ENCODE measurements around the gene SCAF4. TPM values are rescaled to one million over a fixed set of nuclear protein-coding genes. Genes with fewer than 3 reads are reported as not detected.

The SCAF4 gene
- total and polyA plus RNA-seq, 4 donors, result 7.1 to 11.1 (median 9.3) TPM

DNA sequence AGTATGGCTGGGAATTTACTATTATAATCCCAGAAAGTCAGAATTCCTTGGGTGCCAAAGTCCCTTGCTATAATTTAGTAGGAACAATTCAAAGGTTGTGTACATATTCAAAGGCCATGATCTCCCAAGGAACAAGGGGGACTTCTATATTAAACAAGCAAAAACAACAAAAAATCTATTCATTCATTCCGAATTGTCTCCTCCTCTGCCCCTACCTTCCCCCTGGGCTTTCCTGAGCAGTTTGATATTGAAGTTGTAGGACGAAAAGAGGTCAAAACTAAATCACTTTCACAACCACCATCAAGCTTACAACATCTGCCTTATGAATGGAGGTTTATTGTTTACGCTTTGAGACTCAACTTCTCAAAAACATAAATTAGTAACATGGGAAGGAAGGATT is 107.7 kb downstream of the SCAF4 start:
- TF ChIP-seq GABPA (IDR thresholded peaks at IDR 0.05 in 1 of 2, conservative IDR thresholded peaks at IDR 0.05 in 1 of 2) (no peak), HNF4A (conservative IDR thresholded peaks at IDR 0.05) (no peak), YY1 (IDR thresholded peaks at IDR 0.05) (no peak), EGR1 (IDR thresholded peaks at IDR 0.05; ENCODE audit: low read depth in 2 of 2) (no peak), SP1 (IDR thresholded peaks at IDR 0.05) (no peak), TAF1 (conservative IDR thresholded peaks at IDR 0.05) (no peak), FOXA1 (IDR thresholded peaks at IDR 0.05) (no peak)
- TF ChIP-seq, protein P1, sequence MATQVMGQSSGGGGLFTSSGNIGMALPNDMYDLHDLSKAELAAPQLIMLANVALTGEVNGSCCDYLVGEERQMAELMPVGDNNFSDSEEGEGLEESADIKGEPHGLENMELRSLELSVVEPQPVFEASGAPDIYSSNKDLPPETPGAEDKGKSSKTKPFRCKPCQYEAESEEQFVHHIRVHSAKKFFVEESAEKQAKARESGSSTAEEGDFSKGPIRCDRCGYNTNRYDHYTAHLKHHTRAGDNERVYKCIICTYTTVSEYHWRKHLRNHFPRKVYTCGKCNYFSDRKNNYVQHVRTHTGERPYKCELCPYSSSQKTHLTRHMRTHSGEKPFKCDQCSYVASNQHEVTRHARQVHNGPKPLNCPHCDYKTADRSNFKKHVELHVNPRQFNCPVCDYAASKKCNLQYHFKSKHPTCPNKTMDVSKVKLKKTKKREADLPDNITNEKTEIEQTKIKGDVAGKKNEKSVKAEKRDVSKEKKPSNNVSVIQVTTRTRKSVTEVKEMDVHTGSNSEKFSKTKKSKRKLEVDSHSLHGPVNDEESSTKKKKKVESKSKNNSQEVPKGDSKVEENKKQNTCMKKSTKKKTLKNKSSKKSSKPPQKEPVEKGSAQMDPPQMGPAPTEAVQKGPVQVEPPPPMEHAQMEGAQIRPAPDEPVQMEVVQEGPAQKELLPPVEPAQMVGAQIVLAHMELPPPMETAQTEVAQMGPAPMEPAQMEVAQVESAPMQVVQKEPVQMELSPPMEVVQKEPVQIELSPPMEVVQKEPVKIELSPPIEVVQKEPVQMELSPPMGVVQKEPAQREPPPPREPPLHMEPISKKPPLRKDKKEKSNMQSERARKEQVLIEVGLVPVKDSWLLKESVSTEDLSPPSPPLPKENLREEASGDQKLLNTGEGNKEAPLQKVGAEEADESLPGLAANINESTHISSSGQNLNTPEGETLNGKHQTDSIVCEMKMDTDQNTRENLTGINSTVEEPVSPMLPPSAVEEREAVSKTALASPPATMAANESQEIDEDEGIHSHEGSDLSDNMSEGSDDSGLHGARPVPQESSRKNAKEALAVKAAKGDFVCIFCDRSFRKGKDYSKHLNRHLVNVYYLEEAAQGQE (IDR thresholded peaks at IDR 0.05), result no peak
- TF ChIP-seq, protein P2, sequence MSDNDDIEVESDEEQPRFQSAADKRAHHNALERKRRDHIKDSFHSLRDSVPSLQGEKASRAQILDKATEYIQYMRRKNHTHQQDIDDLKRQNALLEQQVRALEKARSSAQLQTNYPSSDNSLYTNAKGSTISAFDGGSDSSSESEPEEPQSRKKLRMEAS (IDR thresholded peaks at IDR 0.05), result no peak
- no peak overlapping the region for H3K27ac ChIP-seq (ENCODE audit: low read depth in 1 of 2, low read length in 2 of 2)
- 71% methylated on average over 3 of the region's 3 CpGs for WGBS

DNA sequence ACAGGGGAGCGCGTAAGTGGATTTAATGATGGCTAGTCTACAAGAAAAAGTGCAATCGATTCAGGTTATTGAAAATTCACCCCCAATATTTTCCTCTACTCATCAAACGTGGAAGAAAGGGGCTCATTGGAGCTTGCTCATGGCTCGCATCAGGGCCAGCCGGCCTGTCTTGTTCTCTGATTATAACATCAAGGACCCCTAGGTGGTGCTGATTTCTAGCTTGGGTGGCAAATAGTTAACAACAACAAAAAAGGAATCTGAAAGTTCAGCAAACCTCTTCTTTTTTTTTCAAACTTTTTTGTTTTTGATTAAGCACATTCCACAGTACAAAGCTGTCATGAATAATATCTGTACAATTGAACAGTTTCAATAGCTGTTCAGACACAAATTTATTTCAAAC is 108.3 kb downstream of the SCAF4 start:
- Histone ChIP-seq H3K36me3 (ENCODE audit: control insufficient read depth in 4 of 4, insufficient read depth in 3 of 4, low read depth in 1 of 4, low read length in 3 of 4) (peaks cover 0 to 3% (median 0%) of the 10 kb centered on the region in 4 donors), H3K9ac (ENCODE audit: low read depth in 1 of 2, low read length in 2 of 2) (no peak overlapping the region), H3K27ac (ENCODE audit: low read depth in 1 of 2, low read length in 2 of 2) (no peak overlapping the region), H3K27me3 (ENCODE audit: control insufficient read depth in 4 of 4, insufficient read depth in 4 of 4, low read length in 3 of 4) (no peaks in the 10 kb centered on the region), H3K4me3 (ENCODE audit: low read depth in 1 of 3, low read length in 3 of 3) (no peak overlapping the region), H3K4me1 (ENCODE audit: control insufficient read depth in 4 of 4, insufficient read depth in 4 of 4, low read length in 3 of 4) (peaks cover 3 to 20% (median 10%) of the 10 kb centered on the region in 4 donors), H3K9me3 (ENCODE audit: control insufficient read depth in 4 of 4, low read length in 3 of 4) (no peaks in the 10 kb centered on the region)
- DNase-seq (ENCODE audit: low spot score), result no peak
- no peak for TF ChIP-seq FOXA2 (IDR thresholded peaks at IDR 0.05)
- 91% methylated on average over 6 of the region's 6 CpGs for WGBS

More for the DNA sequence above, 107.7 kb downstream of the SCAF4 start:
- H3K4me3 ChIP-seq (ENCODE audit: low read depth in 1 of 3, low read length in 3 of 3), result no peak overlapping the region
- no peaks in the 10 kb centered on the region for H3K27me3 ChIP-seq (ENCODE audit: control insufficient read depth in 4 of 4, insufficient read depth in 4 of 4, low read length in 3 of 4)
- no peak overlapping the region for H3K9ac ChIP-seq (ENCODE audit: low read depth in 1 of 2, low read length in 2 of 2)
- peaks cover 0 to 3% (median 0%) of the 10 kb centered on the region in 4 donors for H3K36me3 ChIP-seq (ENCODE audit: control insufficient read depth in 4 of 4, insufficient read depth in 3 of 4, low read depth in 1 of 4, low read length in 3 of 4)
- peaks cover 3 to 20% (median 10%) of the 10 kb centered on the region in 4 donors for H3K4me1 ChIP-seq (ENCODE audit: control insufficient read depth in 4 of 4, insufficient read depth in 4 of 4, low read length in 3 of 4)
- H3K9me3 ChIP-seq (ENCODE audit: control insufficient read depth in 4 of 4, low read length in 3 of 4), result no peaks in the 10 kb centered on the region
- DNase-seq (ENCODE audit: low spot score), result no peak

DNA sequence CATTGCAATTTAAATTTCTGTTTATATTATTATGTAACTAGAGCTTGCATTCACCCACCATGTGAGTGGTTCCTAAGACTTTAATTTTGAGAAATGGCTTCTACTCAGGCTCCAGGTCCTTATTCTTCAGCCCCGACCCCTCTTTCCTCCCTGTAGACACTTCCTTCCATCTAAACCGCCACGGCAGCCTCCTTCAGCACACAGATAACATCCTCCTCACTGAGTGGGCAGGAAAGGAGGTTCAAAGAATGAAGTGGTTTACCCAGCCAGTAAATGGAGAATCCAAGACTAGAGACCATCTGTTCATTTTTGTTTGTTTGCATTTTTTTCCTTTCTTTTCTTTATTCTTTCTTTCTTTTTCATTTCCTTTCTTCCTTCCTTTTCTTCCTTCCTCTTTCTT is 109.5 kb downstream of the SCAF4 start:
- H3K9me3 ChIP-seq (ENCODE audit: control insufficient read depth in 4 of 4, low read length in 3 of 4), result no peaks in the 10 kb centered on the region
- H3K27ac ChIP-seq (ENCODE audit: low read depth in 1 of 2, low read length in 2 of 2), result no peak overlapping the region
- no peaks in the 10 kb centered on the region for H3K36me3 ChIP-seq (ENCODE audit: control insufficient read depth in 4 of 4, insufficient read depth in 3 of 4, low read depth in 1 of 4, low read length in 3 of 4)
- H3K27me3 ChIP-seq (ENCODE audit: control insufficient read depth in 4 of 4, insufficient read depth in 4 of 4, low read length in 3 of 4), result no peaks in the 10 kb centered on the region
- no peak for DNase-seq (ENCODE audit: low spot score)
- H3K4me3 ChIP-seq (ENCODE audit: low read depth in 1 of 3, low read length in 3 of 3), result no peak overlapping the region
- H3K9ac ChIP-seq (ENCODE audit: low read depth in 1 of 2, low read length in 2 of 2), result no peak overlapping the region
- 62% methylated on average over 3 of the region's 3 CpGs for WGBS
- H3K4me1 ChIP-seq (ENCODE audit: control insufficient read depth in 4 of 4, insufficient read depth in 4 of 4, low read length in 3 of 4), result peaks cover 3 to 20% (median 10%) of the 10 kb centered on the region in 4 donors
- TF ChIP-seq GABPA (IDR thresholded peaks at IDR 0.05 in 1 of 2, conservative IDR thresholded peaks at IDR 0.05 in 1 of 2) (no peak), SP1 (IDR thresholded peaks at IDR 0.05) (no peak), TAF1 (conservative IDR thresholded peaks at IDR 0.05) (no peak), FOXA1 (IDR thresholded peaks at IDR 0.05) (no peak), EGR1 (IDR thresholded peaks at IDR 0.05; ENCODE audit: low read depth in 2 of 2) (no peak), JUND (IDR thresholded peaks at IDR 0.05) (no peak), HNF4G (IDR thresholded peaks at IDR 0.05) (no peak), RAD21 (IDR thresholded peaks at IDR 0.05) (no peak), FOXA2 (IDR thresholded peaks at IDR 0.05) (no peak), HNF4A (conservative IDR thresholded peaks at IDR 0.05) (no peak), NR2F2 (IDR thresholded peaks at IDR 0.05) (no peak)
- TF ChIP-seq, protein P2 (IDR thresholded peaks at IDR 0.05), result no peak
- TF ChIP-seq, protein P3, sequence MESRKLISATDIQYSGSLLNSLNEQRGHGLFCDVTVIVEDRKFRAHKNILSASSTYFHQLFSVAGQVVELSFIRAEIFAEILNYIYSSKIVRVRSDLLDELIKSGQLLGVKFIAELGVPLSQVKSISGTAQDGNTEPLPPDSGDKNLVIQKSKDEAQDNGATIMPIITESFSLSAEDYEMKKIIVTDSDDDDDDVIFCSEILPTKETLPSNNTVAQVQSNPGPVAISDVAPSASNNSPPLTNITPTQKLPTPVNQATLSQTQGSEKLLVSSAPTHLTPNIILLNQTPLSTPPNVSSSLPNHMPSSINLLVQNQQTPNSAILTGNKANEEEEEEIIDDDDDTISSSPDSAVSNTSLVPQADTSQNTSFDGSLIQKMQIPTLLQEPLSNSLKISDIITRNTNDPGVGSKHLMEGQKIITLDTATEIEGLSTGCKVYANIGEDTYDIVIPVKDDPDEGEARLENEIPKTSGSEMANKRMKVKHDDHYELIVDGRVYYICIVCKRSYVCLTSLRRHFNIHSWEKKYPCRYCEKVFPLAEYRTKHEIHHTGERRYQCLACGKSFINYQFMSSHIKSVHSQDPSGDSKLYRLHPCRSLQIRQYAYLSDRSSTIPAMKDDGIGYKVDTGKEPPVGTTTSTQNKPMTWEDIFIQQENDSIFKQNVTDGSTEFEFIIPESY (IDR thresholded peaks at IDR 0.05), result no peak
- TF ChIP-seq, protein P4, sequence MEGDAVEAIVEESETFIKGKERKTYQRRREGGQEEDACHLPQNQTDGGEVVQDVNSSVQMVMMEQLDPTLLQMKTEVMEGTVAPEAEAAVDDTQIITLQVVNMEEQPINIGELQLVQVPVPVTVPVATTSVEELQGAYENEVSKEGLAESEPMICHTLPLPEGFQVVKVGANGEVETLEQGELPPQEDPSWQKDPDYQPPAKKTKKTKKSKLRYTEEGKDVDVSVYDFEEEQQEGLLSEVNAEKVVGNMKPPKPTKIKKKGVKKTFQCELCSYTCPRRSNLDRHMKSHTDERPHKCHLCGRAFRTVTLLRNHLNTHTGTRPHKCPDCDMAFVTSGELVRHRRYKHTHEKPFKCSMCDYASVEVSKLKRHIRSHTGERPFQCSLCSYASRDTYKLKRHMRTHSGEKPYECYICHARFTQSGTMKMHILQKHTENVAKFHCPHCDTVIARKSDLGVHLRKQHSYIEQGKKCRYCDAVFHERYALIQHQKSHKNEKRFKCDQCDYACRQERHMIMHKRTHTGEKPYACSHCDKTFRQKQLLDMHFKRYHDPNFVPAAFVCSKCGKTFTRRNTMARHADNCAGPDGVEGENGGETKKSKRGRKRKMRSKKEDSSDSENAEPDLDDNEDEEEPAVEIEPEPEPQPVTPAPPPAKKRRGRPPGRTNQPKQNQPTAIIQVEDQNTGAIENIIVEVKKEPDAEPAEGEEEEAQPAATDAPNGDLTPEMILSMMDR (IDR thresholded peaks at IDR 0.05; ENCODE audit: low read depth, low read length, missing input control), result no peak
- TF ChIP-seq, protein P1 (IDR thresholded peaks at IDR 0.05), result no peak
